ENCODE results near the gene LMO7. TPM values are rescaled to one million over a fixed set of nuclear protein-coding genes. Genes with fewer than 3 reads are reported as not detected.

The LMO7 gene
- total RNA-seq, 1 experiment from 2014 or later: 20.4 TPM

- H3K4me2 ChIP-seq (ENCODE audit: insufficient read depth, insufficient read length, low read length): no peak overlapping the region
- H3K27me3 ChIP-seq (ENCODE audit: insufficient read depth, low read length): no peaks in the 10 kb centered on the region
- no peak overlapping the region for H4K91ac ChIP-seq (ENCODE audit: insufficient read length, low read depth, low read length)
- H3K27ac Mint-ChIP-seq: no peak overlapping the region
- H4K8ac ChIP-seq (replicated peaks; ENCODE audit: insufficient read length, low read depth, low read length): no peak overlapping the region
- H3T11ph ChIP-seq (ENCODE audit: low read length): no peak overlapping the region
- no peak overlapping the region for H3K4ac ChIP-seq (ENCODE audit: low read depth, low read length)
- no peak overlapping the region for H2BK20ac ChIP-seq (ENCODE audit: low read depth, low read length, poor library complexity, severe bottlenecking)
- no peak overlapping the region for H2BK5ac ChIP-seq (ENCODE audit: insufficient read length, low read length)
- H3K9me3 Mint-ChIP-seq: no peaks in the 10 kb centered on the region
- no peak for TF ChIP-seq CTCF (conservative IDR thresholded peaks at IDR 0.05)
- no peak overlapping the region for H3K56ac ChIP-seq (ENCODE audit: insufficient read length, low read depth, low read length)
- whole genome bisulfite sequencing (ENCODE audit: extremely low coverage, insufficient read length, low lambda C conversion rate): no CpG with 5 or more reads among the region's 2 CpGs
- no peaks in the 10 kb centered on the region for H3K79me1 ChIP-seq (ENCODE audit: insufficient read depth, low read depth, low read length, poor library complexity, severe bottlenecking)
- no peak overlapping the region for H3K14ac ChIP-seq (ENCODE audit: insufficient read depth, low read length)
- no peaks in the 10 kb centered on the region for H4K20me1 ChIP-seq (ENCODE audit: control insufficient read depth, insufficient read depth, insufficient read length)
- no peaks in the 10 kb centered on the region for H3K27me3 Mint-ChIP-seq (ENCODE audit: low read depth)
- no peak overlapping the region for H3K4me3 Mint-ChIP-seq
- H3K27ac ChIP-seq (ENCODE audit: insufficient read length, low read depth, low read length): no peak overlapping the region
- no peak overlapping the region for H3K18ac ChIP-seq (ENCODE audit: insufficient read length, low read depth, low read length)
- H3K23me2 ChIP-seq (ENCODE audit: insufficient read length, low read depth, low read length, poor library complexity, severe bottlenecking): no peaks in the 10 kb centered on the region
- no peak overlapping the region for H2BK120ac ChIP-seq (ENCODE audit: low read depth, low read length, poor library complexity, severe bottlenecking)
- no peak overlapping the region for H2BK15ac ChIP-seq (ENCODE audit: low read depth, low read length)
- H3K36me3 Mint-ChIP-seq (ENCODE audit: insufficient read depth in 1 of 3, low read depth in 3 of 3): no peaks in the 10 kb centered on the region
- H3K9me3 ChIP-seq (ENCODE audit: control insufficient read depth, low read depth, low read length): no peaks in the 10 kb centered on the region
- no peak overlapping the region for H4K5ac ChIP-seq (ENCODE audit: insufficient read length, low read depth, low read length)
- H3K4me1 ChIP-seq (ENCODE audit: insufficient read depth, low read length): no peaks in the 10 kb centered on the region
- H2BK12ac ChIP-seq (ENCODE audit: insufficient read length, low read depth, low read length): no peak overlapping the region
- no peak for DNase-seq
- H2AFZ ChIP-seq (ENCODE audit: low read length): no peak overlapping the region
- peaks cover 14% of the 10 kb centered on the region in 2 experiments for H3K4me1 Mint-ChIP-seq
- H3K23ac ChIP-seq (ENCODE audit: insufficient read length, low read depth, low read length): no peak overlapping the region
- no peak overlapping the region for H2AK5ac ChIP-seq (ENCODE audit: insufficient read length, low read length)
- no peaks in the 10 kb centered on the region for H3K79me2 ChIP-seq (ENCODE audit: insufficient read depth, low read length)
- H3K9ac ChIP-seq (ENCODE audit: extremely low read depth, insufficient read length, low read length): no peak overlapping the region
Observed at GRCh38 chr13:75901501-75901900, 265.4 kb downstream of the LMO7 start.
